ENCODE results near the gene HOXC12.

Gene HOXC12

GRCh38 chr12:53929527-53929926, 25.2 kb upstream of the HOXC12 start:
- no peak for TF ChIP-seq CTCF (IDR thresholded peaks at IDR 0.05)

GRCh38 chr12:53930591-53931255, 24.0 kb upstream of the HOXC12 start:
- no peak for TF ChIP-seq CTCF (IDR thresholded peaks at IDR 0.05)

GRCh38 chr12:53931844-53932581, 22.7 kb upstream of the HOXC12 start:
- TF ChIP-seq CTCF (IDR thresholded peaks at IDR 0.05): no peak

GRCh38 chr12:53932915-53933314, 21.8 kb upstream of the HOXC12 start:
- no peak for TF ChIP-seq CTCF (IDR thresholded peaks at IDR 0.05)

- no peak for TF ChIP-seq CTCF (IDR thresholded peaks at IDR 0.05)
Observed at GRCh38 chr12:53935383-53936341, 19.0 kb upstream of the HOXC12 start.

GRCh38 chr12:53937099-53937498, 17.6 kb upstream of the HOXC12 start:
- TF ChIP-seq CTCF (IDR thresholded peaks at IDR 0.05): no peak

- no peak for TF ChIP-seq CTCF (IDR thresholded peaks at IDR 0.05)
Observed at GRCh38 chr12:53937596-53938325, 16.9 kb upstream of the HOXC12 start.
